NCI-H446 treated with DMSO at 0.1 percent for 48 hours (cell line): ENCODE data around the gene RAB3D.
"Not testable (repeated sequence)": the region's sequence is repeated elsewhere in the genome, so short reads cannot be mapped to it uniquely, and the experiment has no call there.

ENCODE experiments used
- DNase-seq: peaks from one replicate; lab custom pipeline; 2025; lab: John Stamatoyannopoulos, UW

Gene RAB3D

GRCh38 chr19:11365557-11366117 is 26.2 kb upstream of the RAB3D start:
- no peak for DNase-seq

- no peak for DNase-seq
Observed at GRCh38 chr19:11364935-11365334, 25.5 kb upstream of the RAB3D start.

GRCh38 chr19:11364296-11364904 is 24.9 kb upstream of the RAB3D start:
- no peak for DNase-seq

GRCh38 chr19:11363881-11364280 is 24.4 kb upstream of the RAB3D start:
- DNase-seq: no peak

- no peak for DNase-seq
Observed at GRCh38 chr19:11361771-11362731, 22.6 kb upstream of the RAB3D start.

GRCh38 chr19:11361037-11361770 is 21.7 kb upstream of the RAB3D start:
- DNase-seq: no peak

GRCh38 chr19:11359421-11359820 is 20.0 kb upstream of the RAB3D start:
- DNase-seq: no peak

- DNase-seq: no peak
Observed at GRCh38 chr19:11356676-11357550, 17.5 kb upstream of the RAB3D start.

- DNase-seq: no peak
Observed at GRCh38 chr19:11356074-11356397, 16.6 kb upstream of the RAB3D start.

GRCh38 chr19:11355160-11356073 is 16.0 kb upstream of the RAB3D start, which contains the start of gene PLPPR2:
Gene PLPPR2 (plus strand): TSS chr19:11355432. CDS start chr19:11357674, 2,242 bp downstream.
- peak; percentile 82 for DNase-seq

GRCh38 chr19:11354102-11354501 is 14.6 kb upstream of the RAB3D start:
- not testable (repeated sequence) for DNase-seq

GRCh38 chr19:11349171-11349570 is 9.7 kb upstream of the RAB3D start:
- DNase-seq: no peak

- no peak for DNase-seq
Observed at GRCh38 chr19:11347546-11348039, 8.1 kb upstream of the RAB3D start.

- DNase-seq: peak; percentile 99
Observed at GRCh38 chr19:11346104-11346940, 6.9 kb upstream of the RAB3D start, which contains the start of the genes CCDC159 and TMEM205. Gene CCDC159 (plus strand): TSS chr19:11346519. CDS start chr19:11346607, 88 bp downstream. Gene TMEM205 (minus strand): TSS chr19:11346268. CDS start chr19:11345619, 649 bp downstream.

- DNase-seq: no peak
Observed at GRCh38 chr19:11345122-11345803, 5.8 kb upstream of the RAB3D start.

- no peak for DNase-seq
Observed at GRCh38 chr19:11342429-11342828, 3.0 kb upstream of the RAB3D start.

GRCh38 chr19:11340099-11340467 is 626 bp upstream of the RAB3D start:
- not testable (repeated sequence) for DNase-seq

GRCh38 chr19:11338569-11339253 is 746 bp downstream of the RAB3D start:
- no peak for DNase-seq
